NCI-H2107 treated with DMSO at 0.1 percent for 48 hours (cell line): ENCODE measurements around the gene DCC.

Experiments
- DNase-seq: peaks from one replicate; lab custom pipeline; 2025; ENCODE audit not compliant: unreplicated experiment; lab: John Stamatoyannopoulos, UW

Gene DCC

DNA sequence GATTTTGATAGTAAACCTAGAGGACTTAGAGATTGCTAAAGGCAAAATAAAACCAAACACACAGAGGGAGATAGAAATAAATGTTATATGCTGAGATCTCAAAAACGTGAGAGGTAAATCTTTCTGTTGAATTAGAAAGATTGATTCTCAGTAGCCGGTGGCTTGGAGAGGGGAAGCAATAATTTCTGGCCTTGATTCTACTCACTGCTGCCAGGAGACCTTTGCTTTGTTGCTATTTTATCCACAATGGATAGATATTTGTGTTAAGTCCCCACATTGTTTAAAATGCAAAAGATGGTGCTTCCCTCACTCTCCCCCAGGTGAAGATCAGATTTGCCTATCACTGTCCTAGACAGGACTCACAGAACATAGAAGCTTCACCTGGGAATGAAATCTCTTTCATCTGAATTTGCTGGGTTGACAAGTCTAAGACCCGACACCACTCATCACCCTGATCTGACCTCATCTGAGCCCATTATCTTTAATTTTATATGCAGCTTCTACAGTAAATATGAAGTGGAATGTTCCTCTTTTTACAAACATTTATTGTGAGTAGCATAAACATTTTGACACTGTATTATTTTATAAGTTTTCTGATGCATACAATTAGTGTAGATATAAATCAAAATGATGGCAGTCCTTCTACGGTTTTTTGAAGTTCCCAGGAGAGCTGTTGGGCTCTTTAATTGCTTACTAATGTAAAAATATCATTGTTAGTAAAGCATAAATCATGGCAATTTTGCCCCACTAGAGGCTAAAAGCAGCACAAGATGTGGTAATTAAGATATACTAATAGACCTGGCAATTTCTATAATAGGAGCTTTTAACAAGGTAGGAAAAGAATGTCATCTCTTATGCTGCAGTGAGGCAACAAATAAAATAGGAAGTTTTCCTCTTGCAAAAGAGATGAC is 149.7 kb downstream of the DCC start:
- DNase-seq: no peak

DNA sequence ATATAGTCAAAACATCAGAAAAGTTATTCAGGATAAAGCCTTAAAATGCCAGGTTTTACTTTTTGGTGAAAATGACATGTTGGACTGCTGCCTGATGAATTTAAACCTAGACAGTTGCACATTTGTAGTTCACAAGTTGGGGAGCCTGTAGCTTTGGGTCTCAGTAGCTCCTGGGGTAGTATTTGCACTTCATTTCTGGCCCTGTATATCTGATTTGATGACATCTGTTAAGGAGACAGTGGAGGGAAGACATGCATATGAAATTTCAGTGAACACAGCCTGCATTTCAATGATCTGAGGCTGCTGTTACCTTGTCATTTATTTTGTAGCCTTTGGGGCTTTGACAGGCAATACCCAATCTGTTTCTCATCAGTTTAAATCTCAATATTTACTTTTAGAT is 156.4 kb downstream of the DCC start:
- no peak for DNase-seq

DNA sequence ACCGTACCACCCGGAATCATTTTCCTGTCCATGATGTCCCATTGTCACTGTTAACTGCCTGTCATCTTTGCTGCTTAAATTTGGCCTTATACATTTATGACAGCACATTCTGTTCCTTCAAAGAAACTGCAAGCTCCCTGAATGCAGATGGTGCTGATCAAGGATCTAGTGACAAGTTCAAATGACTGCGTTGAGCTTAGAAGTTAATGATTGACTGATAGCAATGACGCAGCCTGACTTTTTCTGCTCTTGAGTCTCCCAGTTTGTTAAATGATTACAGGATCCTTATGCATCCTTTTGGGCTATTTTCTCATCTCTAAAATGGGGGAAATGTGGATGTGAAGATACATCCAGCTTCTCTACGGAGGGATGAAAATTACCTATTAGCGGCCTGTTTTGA is 159.0 kb downstream of the DCC start:
- DNase-seq: no peak

DNA sequence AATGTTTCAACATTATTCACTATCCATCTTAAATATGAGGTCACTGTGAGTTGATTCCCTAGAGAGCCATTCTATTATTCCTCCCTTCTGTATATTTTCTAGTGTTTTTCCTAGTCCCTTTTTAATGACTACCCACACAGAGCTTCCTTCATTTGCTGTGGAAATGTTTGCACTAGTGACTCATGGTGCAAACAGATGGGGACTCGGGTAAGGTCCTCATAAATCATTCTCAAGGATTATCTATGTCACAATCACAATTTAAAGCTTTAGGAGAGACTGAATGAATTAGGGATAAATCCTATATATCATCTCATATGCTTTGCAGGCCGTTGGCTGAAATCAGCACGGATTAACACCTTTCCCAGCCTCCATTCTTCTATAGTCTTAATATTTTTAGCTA is 159.6 kb downstream of the DCC start:
- DNase-seq: no peak

DNA sequence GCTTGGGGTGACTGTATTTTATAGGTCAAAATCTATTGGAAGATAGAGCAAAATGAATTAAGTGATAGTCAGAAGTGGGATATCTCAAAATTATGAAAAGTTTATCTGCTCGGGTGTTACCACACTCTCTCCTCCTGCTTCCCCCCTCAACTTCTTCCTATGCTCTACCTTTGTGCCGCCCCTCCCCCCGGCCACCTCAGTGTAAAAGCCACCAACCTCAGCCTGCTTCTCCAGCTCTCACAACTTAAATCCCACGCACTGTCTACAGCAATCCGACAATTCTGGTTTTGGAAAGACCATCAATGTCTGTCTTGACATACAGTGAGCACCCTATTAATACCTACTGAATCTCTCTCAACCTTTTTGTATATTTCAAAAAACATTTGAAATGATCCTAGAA is 164.6 kb downstream of the DCC start:
- DNase-seq: no peak

DNA sequence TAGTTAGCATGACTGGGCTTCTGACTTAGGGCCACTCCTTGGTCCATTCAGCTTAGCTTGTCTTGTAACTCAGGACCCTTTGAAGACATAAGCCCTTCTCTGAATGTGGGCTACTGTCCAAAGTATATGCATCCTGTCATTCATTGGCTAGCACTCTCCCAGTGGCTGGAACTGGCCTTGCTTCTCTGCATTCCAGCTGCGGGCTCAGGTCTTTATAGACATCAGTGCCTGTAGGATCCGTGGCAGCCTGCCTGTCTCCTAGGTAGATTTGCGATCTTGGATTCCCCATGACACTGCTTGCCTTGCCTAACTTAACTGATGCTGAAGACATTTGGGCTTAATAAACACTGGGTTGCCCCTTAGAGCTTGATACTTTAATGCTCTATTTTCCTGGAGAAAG is 170.1 kb downstream of the DCC start:
- no peak for DNase-seq

DNA sequence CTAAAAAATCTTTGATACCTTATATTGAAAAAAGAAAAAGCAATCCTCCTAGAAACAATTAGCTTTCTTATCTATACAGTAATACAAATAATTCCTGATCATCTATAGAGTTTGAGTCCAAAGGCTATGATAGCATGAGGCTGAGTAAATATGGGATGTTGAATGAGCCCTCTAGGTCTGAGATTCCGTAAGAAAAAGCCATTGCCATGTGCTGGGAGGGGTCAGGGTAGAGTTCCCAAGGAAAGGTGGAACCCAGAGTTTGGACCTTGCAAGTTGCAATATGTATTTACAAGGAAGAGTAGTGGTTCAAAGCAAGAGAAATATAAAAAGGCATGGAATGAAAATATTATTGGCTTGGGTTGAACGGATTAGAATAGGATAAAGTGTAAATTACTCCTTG is 178.1 kb downstream of the DCC start:
- no peak for DNase-seq

DNA sequence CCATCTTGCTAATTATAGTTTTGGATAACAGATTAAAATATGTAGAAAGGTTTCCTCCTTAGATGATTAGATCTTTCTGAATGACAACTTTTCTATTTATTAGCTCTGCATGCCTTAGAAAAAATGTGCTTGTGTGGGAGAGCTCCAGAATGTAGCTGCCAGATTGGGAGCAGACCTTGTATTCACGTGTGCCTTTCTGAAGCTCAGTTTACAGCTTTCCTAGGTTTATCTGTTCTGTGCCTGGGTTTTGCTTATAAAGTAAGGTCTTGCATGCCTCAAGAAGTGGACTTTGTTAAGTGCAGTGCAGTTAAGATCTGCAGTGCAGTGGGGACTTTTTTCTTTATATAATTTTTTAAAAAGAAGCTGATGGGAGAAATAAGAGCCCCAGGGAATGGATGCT is 179.0 kb downstream of the DCC start:
- no peak for DNase-seq

DNA sequence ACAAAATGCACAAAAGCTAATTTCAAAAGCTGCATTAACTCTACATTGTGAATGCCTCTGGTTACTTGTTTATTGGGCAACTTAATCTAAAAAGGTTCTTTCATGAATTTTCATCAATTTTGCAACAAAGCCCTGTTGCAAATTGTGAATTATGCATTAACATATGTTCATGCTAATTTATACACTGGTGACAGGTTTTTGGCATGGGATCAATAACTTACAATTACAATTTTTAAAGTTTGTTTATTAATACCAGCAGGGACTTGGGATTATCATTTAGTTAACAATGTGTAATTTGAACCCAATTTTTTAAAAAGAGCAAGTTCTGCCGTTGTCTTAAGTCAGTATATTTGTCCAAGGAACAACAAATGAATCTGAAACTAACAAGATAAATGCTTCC is 183.6 kb downstream of the DCC start:
- no peak for DNase-seq

DNA sequence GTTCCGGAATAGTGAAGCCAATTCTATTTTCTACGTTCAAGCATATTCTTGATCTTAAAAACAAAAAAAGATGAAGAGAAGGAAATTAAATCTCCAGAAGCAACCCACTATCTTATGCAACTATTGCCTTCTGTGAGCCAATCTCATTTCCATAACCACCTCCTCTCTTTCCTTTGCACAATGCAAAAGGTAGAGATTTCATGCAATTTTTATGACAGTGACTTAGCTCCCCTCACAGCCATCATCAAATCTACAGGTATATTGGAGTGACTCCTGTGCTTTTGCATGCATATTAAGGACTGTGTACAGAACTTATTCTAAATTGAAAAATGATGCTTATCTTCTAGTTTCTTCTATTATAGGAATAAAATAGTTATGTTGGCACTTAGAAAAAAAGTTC is 191.8 kb downstream of the DCC start:
- DNase-seq: no peak

DNA sequence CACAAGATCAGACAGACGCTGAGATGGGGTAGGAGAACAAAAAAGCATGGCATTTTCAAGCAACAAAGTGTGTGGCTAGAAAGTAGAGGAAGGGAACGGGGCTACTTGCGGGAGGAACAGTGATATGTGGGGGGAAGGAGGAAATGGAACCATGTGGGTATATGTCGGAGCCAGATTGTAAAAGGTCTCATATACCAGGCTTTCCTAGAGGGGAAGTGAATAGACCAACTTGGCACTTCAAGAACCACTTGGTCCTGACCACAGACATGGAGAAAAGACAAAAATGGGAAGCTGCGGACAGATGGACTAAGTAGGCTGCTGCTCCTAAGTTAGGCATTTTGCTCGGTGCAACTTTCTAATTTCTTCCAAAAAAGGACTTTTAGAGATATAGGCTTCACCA is 196.0 kb downstream of the DCC start:
- no peak for DNase-seq

DNA sequence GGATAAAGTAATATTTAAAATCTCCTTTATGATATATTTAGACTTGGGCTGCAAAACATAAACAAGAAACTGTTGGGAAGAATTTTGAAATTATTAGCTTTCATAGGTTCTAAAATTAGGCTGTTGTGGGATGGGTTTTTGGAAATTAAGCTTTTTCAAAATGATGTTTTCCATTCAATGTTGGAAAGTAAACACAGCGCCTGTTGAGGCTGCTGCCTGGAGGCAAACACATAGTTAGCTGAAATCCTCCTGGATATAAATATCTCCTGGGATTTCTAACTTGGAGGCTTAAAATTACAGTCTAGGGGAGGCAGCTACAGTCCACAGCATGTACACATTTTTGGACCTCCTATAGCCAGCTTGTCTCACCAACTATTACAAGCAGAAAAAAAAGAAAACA is 197.3 kb downstream of the DCC start:
- DNase-seq: no peak

DNA sequence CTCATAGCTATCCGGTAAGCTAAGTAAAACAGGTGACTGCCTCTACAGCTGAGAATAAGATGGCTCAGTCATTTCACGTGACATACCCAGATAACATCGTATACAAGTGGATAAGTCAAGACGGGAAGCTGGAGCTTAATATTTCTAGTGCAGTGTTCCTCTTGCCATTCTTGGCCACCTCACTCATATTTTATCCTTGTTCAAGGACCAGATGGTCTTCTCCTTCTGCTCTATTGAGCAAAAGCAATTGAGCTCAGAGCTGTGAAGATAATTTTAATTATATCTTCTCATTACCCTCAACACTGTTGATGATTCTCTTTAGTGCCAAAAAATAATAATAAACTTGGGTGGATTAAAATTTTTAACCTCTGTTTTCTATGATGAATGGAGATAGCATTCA is 201.1 kb downstream of the DCC start:
- no peak for DNase-seq

DNA sequence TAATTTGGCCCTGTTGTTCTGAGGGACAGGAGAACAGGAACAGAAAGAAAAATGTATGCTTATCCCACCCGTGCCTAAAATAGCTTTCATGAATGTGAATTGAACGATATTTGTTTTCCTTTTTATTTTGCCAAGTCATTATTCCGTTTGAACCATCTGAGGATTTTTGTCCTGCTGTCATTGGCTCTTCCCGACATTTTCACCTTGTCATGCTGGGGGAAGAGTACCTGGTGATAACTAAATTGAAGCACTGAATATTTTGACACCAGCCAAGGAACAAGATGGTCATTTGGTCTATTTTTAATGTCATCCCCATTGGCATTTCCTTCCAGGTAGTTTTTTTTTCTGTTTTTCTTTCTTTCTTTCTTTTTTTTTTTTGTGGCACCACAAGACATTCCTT is 204.1 kb downstream of the DCC start:
- no peak for DNase-seq

DNA sequence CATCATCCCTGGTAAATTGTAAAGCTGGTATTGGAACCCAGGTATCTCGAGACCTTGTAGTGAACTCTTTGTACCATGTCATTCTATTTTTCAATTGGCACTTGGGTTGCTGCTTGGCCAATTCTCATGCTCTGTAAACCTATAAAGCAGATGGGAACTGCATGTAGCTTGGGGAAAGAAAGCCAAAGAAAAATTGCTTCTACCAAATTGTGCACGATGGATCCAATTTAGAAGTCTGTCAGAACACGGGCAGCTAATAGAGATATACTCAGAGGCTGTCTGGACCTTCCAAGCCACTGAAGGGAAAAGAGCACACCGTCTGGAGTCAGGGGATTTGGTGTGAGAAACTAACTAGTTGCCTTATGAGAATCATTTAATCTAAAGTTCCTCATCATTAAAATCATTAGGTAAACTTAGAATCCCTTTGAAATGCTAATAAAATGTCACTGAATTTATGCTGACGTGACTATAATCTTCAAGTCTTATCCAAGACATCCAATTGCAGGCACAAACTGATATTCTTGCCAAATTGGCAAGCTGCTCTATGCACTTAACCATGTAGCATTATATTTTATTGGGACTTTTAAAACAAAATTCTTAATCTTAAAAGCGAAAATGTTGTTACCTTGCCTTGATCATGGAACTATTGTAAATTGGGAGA is 206.8 kb downstream of the DCC start:
- DNase-seq: no peak

DNA sequence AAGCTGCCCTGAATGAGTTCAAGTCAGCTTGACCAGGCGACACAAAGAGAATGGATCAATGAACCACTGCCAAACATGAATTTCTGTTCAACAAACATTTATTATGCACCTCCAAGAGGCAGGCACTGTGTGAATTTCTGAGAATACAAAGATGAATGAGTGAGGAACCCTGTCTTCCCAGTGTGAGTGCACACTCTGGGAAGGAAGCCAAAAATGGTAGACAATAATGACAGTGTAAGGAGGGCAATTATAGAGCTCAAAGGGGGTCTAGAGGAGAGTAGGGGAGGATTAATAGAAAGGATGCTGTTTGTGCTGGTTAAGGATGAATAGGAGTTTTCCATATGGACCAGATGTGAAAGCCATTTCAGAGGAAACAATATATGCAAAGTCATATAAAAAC is 213.4 kb downstream of the DCC start:
- DNase-seq: peak; percentile 3

DNA sequence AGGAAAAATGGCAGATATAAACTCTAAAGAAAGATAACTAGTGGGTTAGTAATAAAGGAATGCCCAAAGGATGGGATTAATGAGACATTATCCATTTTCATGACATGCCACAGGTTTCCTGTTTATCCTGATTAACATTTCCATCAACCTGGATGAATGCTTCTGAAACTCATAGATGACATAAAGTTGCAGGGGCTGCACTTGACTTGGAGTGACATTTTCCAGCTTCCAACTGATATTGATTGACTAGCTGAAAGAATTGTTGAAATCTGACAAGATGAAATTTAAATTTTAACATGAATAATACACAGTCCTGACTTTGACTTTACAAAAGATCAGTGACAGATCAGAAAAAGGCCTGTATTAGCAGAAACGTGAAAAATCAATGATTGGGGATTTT is 214.2 kb downstream of the DCC start:
- DNase-seq: no peak

DNA sequence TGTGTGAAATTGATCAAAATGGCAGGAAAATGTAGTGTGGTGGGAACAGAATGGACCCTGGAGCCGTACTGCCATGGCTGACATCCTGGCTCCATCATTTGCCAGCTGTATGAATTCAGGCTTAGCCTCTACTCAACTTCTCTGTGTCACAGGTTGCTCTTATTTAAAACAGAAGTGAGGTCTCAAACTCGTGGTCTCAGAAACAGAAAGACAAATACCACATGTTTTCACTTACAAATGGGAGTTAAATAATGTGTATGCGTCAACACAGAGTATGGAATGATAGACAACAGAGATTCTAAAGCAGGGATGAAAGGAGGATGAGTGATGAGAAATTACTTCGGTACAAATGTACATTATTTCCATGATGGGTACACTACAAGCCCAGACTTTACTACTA is 227.4 kb downstream of the DCC start:
- DNase-seq: no peak

DNA sequence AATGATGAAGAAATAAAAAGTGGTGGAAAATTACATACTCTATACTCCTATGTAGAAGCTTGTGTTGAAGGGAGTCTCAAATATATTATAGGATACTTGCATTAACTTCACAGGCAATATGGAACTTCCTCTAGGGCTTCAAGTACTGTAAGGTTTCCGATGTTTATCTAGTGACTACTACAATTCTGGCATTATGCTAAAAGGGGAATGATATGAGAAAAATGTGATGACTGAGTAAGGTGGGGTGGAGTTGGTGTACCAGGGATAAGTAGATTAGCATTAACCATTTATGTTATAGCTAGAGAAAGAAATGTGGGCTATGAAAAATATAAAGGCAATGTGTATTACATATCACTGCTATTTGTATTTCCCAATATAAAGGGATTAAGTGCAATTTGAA is 229.5 kb downstream of the DCC start:
- DNase-seq: no peak

DNA sequence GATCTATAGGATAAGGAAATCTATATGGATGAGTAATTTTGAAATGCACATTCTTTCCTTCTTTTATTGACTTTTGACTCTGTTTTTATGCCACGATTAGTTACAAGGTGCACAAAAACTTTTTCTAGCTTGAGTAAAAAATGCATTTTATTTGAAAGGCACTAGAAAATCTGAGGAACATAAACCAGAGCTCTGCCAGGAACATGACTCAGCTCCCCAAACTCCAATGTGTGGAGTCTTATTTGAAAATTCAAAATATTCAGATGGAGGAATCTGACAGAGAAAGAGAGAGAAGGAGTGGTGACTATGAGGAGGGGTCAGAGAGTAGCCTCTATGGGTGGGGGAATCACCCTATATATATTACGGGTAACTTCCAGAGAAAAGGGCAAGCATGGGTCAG is 231.0 kb downstream of the DCC start:
- DNase-seq: no peak

DNA sequence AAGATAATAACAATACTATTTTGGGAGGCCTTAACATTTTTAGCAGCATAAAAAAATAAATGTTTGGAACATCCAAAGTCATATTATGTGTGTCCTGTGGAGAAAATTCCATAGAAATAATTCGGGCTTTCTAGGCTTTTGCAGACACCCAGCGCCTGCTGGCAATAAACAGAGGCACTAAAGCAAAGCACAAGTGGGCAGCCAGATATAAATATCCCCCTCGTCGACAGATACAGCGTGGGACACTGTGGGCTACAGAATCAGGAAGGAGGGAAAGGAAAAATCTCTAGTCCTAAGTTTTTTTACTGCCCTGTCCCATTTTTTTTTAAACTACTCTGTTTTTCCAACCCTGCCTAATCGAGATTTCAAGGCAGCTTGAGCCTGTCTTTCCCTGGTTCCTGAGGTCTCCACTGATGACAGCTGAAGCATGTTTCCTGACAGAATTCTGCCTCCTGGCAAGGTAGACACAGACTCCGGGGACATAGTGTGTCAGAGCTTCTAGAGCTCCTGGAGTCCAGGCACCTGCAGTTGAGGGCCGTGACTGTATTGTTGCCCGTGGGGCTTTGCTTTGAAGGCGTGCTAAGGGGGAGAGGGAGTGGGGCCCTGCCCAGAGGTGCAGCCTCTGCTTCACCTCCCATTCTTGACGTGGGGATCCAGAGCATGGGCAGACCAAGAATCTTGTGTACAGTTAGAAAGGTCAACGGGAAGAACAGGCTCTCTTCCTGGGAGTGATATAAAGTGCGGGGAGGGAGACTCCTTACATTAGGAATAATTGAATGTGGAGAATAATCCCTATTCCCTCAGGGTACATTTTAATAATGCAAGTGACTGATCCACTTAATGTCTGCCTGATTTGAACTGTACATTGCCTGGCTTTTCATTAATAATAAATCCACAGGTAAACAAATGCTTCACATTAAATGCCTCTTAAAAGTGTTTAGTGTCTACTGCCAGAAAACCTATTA is 232.3 kb downstream of the DCC start:
- DNase-seq: no peak

DNA sequence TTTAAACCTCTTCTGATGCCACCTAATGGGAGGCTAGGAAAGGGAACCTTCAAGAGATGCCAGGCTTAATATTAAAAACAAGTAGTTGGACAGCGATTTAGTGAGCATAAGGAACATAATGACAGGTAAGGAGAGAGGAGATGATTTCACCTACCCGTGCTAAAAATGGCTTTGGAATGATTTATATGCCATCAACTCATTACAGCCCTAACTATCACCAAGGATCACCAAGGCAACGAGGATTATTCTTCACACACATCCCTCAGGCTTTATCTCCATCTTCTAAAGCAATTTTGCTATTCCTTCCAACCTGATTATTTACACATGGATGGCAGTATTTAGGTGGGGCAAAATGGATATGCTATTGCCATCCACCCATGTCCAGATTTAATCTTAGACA is 237.8 kb downstream of the DCC start:
- DNase-seq: no peak
